ENCODE results near the gene EEF2K.

DNA sequence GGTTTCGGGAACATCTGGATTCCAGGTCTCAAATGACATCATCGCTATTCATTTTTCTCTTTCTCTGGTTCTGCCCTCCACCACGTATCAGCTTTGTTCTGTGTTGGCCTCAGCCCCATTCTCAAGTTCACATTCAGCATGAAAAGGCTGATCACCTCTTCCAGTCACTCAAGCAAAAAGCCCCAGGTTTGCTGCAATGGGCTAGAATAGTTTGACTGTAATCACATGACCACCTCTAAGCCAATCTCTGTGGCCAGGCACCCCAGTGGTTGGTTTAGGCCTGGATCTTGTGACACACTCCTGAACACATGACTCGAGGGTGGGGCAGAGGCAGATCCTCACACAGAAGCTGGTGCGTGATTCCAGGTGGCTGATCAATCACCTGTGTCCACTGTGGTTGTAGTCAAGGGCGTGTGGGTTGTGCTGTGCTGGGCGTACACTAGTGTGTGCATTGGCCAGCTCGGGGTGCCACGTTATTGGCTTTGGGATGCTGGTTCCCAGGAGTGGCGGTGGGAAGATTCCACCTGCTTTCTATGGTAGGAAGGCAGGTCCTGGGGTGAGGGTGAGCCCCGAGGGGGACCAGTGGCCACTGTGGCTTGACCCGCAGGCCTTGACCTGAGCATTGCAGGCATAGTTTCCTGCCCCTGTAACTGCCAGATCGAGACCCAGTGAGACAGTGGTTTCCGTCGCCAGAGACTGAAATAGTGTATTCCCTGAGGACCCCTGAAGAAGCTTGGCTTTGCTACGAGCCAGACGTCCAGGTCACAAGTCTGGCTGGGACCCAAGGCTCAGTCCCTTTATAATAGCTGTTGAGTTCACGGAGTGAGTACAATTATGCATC is 12.0 kb downstream of the EEF2K start:
- TF ChIP-seq, protein P1, sequence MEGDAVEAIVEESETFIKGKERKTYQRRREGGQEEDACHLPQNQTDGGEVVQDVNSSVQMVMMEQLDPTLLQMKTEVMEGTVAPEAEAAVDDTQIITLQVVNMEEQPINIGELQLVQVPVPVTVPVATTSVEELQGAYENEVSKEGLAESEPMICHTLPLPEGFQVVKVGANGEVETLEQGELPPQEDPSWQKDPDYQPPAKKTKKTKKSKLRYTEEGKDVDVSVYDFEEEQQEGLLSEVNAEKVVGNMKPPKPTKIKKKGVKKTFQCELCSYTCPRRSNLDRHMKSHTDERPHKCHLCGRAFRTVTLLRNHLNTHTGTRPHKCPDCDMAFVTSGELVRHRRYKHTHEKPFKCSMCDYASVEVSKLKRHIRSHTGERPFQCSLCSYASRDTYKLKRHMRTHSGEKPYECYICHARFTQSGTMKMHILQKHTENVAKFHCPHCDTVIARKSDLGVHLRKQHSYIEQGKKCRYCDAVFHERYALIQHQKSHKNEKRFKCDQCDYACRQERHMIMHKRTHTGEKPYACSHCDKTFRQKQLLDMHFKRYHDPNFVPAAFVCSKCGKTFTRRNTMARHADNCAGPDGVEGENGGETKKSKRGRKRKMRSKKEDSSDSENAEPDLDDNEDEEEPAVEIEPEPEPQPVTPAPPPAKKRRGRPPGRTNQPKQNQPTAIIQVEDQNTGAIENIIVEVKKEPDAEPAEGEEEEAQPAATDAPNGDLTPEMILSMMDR (IDR thresholded peaks at IDR 0.05) = no peak
- TF ChIP-seq POLR2A (IDR thresholded peaks at IDR 0.05) = no peak

Measured in thyroid gland (tissue), 4 donors.